GM12874 (cell line): Measurements from ENCODE around the gene TSC22D1.

Experiments used
- TF ChIP-seq, protein P1 (sequence below): IDR thresholded peaks from 2 replicates; pipeline ENCODE4 v1.5.1; 2011; ENCODE audit warnings: low read depth, mild to moderate bottlenecking, control low read depth, low read length, moderate library complexity; ENCODE audit not compliant: insufficient read depth

Gene TSC22D1

GRCh38 chr13:44414716-44415115 is 161.4 kb downstream of the TSC22D1 start:
- TF ChIP-seq, protein P1, sequence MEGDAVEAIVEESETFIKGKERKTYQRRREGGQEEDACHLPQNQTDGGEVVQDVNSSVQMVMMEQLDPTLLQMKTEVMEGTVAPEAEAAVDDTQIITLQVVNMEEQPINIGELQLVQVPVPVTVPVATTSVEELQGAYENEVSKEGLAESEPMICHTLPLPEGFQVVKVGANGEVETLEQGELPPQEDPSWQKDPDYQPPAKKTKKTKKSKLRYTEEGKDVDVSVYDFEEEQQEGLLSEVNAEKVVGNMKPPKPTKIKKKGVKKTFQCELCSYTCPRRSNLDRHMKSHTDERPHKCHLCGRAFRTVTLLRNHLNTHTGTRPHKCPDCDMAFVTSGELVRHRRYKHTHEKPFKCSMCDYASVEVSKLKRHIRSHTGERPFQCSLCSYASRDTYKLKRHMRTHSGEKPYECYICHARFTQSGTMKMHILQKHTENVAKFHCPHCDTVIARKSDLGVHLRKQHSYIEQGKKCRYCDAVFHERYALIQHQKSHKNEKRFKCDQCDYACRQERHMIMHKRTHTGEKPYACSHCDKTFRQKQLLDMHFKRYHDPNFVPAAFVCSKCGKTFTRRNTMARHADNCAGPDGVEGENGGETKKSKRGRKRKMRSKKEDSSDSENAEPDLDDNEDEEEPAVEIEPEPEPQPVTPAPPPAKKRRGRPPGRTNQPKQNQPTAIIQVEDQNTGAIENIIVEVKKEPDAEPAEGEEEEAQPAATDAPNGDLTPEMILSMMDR: no peak

GRCh38 chr13:44413095-44413494 is 163.0 kb downstream of the TSC22D1 start:
- TF ChIP-seq, protein P1: no peak

DNA sequence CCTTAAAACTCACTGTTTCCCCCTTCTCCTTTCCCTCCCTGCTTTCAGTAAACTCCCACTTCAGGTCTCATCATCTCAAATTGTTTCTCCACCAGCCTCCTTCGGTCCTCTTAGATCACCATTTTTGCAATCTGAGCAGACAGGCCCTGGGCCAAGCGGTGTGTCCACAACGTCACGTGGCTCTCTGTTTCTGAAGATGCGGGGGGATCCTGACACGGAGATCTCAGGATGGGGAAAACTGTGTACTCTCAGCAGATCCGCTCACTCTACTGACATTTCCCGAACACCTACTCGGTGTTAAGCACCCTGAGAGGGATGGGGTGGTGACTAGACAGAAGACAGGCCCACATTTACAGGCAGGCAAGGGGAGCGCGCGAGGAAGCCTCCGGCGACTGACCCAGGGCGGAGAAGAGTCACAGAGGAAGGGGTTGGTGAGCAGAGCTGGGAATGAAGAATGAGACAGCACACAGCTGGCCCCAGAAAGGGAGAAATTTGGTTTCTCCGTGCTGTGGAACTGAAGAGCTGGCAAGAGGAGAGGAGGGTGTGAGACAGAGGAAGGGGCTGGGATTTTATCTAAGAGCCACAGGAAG is 163.7 kb downstream of the TSC22D1 start:
- TF ChIP-seq, protein P1: no peak

- TF ChIP-seq, protein P1: no peak
Observed at GRCh38 chr13:44411841-44412240, 164.3 kb downstream of the TSC22D1 start.

- TF ChIP-seq, protein P1: no peak
Observed at GRCh38 chr13:44410328-44410859, 165.7 kb downstream of the TSC22D1 start.

DNA sequence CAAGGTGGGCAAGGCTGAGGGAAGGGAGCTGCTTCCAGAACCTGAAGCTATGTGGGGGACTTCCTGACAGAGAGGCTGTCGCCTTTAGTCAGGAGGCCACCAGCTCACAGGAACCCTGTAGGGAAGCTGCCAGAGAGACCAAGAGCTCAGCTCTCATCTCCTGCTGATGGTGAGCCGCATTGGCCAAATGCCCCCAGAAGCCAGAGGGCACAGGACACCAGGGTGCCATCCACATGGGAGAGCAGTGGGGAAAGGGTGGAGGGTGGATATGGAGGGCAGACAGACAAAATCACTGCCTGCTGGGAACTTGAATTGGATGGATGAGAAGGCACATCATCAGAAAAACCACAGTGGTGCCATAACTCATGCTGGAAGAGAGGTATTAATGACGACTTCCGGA is 166.5 kb downstream of the TSC22D1 start:
- TF ChIP-seq, protein P1: no peak

DNA sequence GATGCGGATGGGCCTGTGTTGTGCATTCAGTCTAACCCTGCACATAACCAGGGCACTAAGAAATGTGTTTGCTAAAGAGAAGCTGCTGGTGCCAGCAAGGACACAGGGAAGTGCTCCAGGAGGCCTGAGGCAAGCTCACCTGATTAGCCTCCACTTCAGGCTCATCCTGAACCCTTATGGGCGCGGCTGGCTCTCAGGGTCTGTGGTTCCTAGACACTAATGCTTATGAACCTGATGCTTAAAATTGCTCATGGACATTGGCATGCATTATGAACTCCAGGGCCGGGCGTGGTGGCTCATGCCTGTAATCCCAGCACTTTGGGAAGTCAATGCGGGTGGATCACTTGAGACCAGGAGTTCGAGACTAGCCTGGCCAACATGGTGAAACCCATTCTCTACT is 168.2 kb downstream of the TSC22D1 start:
- TF ChIP-seq, protein P1: no peak
